HG03039 (cell line): ENCODE data around the gene METTL24.
"Not testable (repeated sequence)": the region's sequence is repeated elsewhere in the genome, so short reads cannot be mapped to it uniquely, and the experiment has no call there.

Experiments used
- ATAC-seq: cut with Tn5 transposase; IDR thresholded peaks from one replicate; pipeline ENCODE4 v1.9.1; 2021; ENCODE audit warnings: mild to moderate bottlenecking, moderate library complexity; ENCODE audit not compliant: unreplicated experiment

Gene METTL24

DNA sequence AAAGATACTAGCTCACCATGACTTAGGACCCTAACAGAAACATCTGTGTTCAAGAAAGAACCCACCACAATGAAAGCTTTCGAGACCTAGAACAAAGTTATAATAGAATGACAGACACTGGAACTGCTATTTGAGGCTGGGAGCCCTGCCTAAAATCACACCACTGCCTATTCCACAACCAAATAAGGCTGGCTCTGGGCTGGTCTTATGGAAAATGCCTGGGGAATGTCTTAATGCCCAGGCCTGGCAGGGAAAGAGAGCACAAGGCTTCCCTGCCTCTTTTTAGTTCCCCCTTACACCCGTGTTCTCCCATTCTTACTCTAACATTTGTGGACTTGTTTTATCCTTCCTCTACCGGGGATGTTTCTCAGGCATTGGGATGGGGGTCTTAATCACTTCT lies 5.6 kb upstream of the METTL24 start:
- ATAC-seq, result no peak

DNA sequence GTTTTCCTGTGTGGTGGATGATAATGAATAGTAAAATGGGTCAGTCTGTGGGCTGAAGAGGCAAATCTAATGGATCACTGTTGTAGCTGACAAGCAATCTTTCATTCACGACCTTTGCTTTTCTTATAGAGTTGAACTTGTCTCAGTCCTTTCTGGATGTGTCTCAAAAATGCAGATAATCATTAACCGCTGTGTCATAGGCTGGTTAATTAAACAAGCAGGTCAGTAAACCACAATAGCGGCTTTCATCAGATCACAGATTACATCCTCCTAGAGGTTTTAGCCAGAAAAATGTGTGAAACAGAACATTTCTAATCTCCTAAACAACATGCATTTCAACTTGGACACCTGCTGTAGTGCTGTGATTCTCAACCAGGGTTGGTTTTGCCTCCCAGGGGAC lies 2.5 kb upstream of the METTL24 start:
- ATAC-seq, result no peak

DNA sequence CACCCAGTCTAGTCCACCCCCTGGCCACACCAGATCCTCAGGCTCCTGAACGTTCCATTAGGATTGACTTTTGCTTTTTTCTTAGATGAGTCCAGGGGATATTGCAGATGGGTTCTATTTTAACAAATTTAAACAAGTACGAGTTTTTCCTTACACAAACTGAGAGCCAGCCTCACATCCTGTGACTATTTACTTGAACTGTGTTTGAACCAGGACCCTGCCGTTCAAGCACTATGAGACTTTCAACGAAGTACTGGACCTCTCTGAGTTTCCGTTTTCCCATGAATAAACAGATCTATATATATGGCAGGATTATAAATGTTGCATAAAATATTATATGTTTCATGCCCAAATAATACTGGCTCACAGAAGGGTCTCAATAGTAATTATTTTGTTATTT lies 1.4 kb upstream of the METTL24 start:
- ATAC-seq, result no peak

DNA sequence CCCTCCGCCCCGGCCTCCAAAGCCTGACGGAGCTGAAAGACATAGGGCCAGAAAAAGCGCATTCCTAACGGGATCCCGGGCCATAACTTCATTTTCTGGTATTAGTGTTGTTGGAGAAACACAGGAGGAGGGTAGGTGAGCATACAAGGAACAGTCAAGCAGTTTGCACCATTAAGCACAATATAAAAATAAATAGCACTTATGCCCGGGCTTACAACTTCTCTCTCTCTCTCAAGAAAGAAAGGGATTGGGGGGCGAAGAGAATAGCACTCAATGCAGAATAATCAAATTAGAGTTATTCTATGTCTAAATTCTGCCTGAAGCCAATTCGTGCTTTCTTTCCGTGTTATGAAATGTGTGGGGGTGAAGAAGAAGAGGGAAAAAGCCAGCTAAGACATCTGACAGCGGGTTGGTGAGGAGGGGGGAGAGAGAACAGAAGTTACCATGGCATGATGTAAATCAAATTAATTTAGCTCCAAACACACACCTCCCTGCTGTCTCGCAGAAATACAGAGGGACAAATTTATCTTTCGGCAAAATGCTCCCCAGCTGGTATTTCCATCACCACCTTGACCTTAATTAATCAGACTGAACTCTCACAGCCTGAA lies 508 bp upstream of the METTL24 start:
- no peak for ATAC-seq

DNA sequence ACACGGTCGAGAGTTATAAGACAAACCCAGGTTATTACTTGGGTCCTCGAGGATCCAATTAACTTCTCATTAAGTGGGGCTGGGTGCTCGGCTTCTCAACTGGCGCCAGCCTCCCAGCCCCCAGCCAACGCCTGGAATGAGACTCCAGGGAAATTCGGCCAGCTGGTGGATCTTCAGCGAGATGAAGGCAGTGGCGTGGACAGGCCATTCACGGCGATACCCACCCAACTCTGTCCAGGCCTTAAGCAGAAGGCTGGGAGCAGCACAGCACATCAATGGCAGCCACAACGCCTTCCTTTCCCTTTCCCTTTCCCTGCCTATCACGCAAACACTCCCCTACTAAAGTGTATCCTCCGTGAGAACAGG lies 868 bp downstream of the METTL24 start:
- no peak for ATAC-seq

DNA sequence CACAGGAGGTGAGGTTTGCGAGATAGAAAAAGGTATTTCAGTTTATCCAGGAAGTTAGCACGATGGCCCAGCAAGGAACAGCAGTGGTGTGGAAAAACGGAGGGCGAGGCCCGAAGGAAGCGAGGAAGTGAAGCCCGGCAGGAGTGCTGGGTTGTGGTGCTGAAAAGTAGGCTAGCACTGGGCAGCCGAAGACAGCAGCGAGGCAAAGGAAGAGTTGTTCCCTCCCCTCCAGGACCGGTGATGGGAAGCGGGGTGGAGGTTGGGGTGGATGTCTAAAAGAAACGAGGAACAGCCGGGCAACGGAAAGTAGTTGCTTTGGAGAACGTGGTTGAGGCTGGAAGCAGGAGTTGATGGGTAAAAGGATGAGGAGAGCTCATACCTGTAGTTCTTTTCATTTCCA lies 1.4 kb downstream of the METTL24 start:
- ATAC-seq, result no peak

DNA sequence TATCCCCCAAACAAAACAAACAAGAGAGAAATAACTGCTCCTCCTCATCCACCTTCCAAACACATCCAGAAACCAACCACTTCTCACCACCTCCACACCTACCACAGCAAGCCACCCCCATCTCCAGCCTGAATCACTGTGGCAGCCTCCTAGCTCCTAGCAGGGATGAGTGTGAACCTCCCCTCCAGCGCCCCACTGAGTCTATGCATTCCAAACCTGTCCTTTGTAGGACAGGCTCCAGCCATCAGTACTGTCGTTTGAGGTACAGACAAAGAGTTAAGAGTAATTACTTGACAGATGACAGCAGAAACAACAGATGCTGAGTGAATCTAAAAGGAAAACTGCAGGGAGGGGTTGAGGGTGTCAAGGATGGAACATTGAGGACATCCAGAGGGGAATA lies 2.4 kb downstream of the METTL24 start:
- ATAC-seq, result no peak

DNA sequence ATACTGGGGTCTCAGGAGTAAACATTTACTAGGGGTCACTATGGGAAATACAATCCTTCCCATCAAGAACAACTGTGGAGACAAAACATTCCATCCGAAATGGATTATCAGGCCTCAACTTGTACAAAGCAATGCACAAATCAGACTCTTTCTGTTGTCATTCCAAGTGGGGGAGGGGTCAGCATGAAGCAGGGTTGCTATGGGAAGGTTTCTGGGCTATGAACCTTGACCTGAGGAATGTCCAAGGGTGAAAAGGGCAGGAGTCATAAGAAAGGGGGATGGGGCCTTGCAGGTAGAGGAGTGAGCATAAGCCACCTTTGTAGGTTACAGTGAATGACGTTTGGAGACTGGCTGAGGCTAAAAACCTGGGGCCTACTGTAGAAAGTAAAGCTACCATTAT lies 3.1 kb downstream of the METTL24 start:
- ATAC-seq, result no peak

DNA sequence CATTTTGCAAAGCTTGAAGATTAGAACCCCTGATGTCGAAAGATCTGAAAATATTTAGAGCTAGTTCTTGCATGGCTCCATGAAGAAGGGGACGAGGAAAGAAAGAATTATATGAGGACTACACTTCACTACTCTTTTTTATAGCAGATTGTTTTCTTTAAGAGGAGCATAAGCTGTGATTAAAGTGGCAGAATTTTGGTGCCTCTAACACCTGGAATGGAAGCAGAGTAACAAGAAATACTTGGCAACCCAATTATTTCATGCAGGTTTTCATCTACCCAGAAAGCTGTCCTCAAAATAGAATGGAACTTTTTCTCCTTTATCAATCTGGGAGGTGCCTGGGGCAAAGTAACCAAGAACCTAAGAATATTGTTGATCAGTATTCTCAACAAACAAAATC lies 4.0 kb downstream of the METTL24 start:
- ATAC-seq, result no peak

DNA sequence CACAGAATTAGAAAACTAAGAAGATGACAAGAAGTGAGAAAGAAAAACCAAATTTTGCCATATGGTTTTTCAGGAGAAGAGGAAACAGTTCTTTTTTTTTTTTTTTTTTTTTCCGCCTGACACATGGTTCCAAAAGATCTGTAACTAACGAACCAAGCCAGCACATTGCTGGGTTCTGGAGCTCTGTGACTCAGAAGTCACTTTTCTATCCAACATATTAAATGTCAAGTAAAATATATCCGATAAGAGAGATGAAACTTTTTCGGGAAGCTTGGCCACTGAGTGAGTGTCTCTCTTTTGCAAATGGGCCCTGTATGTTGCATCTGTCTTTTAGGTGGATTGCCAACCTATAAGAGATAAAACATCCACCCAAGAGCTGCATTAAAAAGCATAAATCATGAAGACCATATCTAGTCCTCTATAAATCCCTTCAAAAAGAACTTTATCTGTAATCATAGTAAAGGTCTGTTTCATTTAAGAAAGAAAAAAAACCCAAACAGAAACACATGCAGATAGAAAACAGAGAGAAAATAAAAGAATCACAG lies 4.6 kb downstream of the METTL24 start:
- ATAC-seq, result no peak

DNA sequence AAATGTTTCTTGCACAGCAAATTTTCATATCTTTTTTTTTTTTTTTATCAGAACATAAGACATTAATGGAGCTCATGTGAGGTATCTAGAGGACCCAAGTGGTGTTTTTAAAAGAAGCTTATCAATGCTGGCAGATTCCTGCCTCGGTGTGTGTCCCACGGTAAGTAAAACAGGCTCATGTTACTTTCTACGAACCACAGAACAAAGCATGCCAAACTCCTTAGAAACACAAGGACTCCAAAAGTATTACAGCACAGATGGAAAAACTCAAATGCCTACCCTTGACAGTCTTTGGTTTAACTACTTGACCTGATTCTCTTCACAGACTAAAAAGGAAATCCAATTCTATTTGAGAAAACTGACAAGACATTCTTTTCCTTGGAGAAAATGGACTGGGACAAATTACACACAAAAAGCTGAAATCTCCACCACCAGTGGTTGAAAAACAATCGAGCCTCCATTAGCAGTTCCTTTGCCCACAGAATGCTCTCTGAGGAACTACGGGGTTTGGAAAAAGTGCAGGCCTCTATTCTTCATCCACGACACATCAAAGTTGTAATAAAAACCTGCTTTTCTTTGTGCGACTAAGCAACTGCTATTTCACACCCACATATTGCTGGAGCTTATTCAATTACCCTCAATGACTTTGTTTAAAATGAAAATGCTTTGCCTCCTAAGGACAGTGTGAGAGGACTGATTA lies 5.4 kb downstream of the METTL24 start:
- no peak for ATAC-seq

DNA sequence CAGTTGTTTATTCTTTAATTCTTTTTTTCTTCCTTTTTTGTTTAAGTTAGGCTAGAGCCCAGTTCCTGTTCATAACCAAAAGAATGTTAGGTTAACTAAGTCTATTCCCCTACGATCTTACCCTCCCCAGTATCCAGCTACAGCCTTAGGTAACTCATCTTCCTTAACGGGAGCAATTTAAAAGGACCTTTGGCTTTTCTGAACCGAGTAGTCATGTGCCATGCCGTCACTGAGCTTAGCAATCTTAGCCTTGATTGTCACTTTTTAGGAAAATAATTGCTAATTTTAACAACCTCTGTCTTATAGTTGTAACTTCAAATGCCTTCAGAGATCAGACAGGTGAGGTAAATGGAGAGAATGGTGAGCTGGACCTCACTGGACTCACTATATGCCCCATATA lies 6.2 kb downstream of the METTL24 start:
- ATAC-seq, result no peak

DNA sequence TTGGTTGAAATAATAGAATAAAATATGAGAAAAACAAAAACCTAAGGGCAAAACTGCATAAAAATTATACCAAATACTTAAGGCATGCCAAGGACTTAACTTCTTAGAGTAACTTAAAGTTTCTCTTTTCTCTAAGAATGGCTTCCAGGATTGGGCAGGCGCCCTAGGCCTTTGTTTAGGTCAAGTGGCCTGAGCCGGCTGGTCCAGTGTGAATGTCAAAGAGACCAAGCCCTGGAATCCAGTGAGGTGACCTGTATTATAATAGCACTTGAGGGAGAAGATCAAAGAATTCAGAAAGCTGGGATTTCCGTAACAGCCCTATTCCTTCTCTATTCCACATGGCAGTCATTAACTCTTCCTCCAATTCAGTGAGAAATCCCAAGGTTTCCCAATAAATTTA lies 6.6 kb downstream of the METTL24 start:
- ATAC-seq, result no peak

DNA sequence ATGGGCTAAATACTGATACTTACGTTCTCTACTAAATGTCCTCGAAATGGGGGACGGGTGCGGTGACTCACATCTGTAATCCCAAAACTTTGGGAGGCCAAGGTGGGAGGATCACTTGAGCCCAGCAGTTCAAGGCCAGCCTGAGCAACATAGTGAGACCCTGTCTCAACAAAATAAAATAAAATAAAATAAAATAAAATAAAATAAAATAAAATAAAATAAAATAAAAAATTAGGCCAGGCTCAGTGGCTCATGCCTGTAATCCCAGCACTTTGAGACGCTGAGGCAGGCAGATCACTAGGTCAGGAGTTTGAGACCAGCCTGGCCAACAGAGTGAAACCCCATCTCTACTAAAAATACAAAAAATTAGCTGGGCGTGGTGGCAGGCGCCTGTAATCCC lies 7.6 kb downstream of the METTL24 start:
- ATAC-seq, result not testable (repeated sequence)

DNA sequence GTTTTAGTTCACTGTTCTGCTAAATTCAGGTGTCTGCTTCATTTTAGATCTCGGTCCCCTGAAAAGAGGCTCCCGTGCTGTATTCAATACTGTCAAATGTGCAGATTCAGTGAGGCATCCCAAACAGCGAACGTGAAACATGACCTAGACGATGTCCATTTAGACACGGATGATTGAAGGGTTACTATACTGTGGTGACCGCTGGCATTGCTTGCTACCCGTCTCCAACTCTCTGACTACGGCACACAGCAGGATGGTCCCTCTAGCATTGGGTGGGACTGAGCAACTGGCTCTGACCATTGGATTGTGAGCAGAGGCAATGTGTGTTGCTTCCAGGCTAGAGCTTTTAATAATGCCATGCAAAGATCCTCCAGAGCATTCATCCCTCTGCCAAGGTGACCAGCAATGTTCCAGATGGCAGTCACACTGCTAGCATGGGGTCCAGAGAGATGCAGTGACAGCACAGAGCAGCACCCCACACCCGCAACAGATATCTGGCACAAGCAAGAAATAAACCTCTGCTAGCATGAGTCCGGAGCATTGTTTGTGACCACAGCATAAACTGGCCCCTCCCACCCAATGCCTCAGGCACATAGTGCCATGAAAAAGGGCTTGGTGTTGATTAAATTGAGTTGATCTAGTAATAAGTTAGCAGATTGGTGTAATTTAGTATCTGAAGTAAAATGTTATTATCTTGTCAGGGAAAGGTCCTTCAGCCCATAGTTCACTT lies 9.0 kb downstream of the METTL24 start:
- no peak for ATAC-seq

DNA sequence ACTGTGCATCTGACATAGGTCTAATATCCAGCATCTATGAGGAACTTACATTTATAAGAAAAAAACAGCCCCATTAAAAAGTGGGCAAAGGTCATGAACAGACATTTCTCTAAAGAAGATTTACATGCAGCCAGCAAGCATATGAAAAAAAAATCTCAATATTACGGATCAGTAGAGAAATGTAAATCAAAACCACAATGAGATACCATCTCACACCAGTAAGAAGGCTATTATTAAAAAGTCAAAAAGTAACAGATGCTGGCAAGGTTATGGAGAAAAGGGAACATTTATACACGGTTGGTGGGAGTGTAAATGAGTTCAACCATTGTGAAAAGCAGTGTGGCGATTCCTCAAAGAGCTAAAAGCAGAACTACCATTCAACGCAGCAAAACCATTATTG lies 13.1 kb downstream of the METTL24 start:
- ATAC-seq, result no peak

DNA sequence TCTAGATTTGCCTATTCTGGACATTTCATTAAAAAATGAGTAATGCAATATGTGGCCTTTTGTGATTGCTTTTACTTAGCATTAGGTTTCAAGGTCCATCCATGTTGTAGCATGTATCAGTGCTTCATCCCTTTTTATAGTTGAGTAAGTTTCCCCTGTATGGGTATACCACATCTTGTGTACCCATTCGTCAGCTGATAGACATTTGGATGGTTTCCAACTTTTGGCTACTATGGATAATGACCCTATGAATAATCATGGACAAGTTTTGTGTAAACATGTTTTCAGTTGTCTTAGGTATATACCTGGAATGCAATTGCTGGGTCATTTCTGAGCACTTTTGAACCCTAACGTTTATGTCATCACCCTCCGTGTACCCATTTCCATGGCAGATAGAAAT lies 15.4 kb downstream of the METTL24 start:
- no peak for ATAC-seq

DNA sequence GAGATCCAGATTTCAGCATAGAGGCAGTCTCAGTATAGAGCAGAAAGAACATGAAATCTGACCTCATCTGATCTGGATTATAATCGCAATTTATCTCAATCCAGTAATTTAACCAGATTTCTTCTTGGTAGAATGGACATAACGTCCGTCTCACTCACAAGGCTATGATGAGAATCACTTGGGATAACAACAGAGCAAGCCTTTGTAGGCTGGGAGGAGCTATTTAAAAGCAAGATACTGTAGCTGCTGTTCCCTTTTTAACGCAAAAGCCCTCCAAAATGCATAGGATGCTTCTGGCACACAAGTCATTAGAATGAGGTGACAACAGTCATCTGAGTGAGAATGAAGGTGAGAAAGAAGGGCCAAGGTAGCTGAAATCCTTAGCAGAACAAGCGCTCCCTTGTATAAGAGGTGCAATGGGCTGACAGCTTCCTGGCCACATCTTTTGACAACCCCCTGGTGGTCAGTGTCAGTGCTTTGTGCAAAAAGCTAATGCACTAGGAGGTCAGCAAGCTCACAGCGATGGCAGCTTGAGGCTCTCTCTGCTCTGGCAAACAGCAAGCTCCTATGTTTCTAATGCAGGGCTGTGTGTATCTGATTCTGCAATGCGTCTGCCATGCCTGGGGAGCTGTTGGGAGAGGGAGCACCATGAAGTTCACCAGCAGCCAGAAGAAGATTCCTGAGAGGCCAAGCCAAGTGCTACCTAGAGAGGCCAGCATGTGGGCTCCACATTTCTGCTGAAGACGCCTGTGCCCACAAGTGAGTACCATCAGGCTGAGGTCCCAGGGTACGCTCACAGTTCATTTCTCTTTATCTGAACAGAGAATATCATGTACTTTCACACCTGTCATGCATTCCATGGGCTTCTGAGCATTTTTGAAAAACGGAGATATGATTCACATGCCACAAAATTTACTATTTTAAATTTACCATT lies 16.2 kb downstream of the METTL24 start:
- ATAC-seq, result no peak

DNA sequence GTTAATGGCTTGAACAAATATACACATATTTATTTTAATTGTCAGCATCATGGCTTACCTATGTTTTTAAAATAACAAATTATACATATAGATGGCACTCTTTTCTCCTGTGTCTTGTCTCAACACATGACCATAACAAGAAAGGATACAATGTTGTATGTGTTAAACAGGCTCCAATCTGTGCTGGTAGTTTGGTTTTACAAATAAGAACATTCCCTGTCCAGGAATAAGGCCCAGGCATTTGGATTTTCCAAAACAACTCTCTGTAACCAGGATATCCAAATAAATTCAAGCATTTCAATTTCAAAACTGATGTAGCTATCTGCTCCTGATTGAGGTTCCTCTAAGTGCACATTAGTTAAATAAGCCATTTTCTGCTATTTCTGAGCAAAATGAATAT lies 17.1 kb downstream of the METTL24 start:
- ATAC-seq, result no peak

DNA sequence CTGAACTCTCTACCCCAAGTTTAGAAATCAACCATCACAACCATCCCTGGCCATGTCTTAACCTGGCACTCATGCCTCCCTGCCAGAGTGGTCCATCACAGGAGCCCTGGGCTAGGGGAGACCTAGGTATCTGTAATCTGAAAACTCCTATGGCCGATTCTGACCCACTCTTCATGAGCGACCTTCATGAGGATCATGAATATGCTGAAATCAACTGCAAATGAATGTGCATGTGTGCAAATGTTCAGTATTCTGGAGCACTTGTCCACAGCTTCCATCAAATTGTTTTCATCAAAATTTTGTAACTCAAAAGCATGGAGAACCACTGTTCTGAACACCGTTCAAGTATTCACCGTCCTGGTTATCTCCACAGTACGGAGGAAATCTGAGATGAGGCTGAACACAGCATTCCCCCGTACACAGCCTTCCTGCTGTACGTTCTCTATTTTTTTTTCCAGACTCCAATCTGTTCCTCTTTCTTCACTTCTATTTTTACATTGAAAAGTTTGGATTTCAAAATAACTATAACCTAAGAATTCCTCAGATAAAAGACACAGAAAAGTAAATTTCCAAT lies 17.7 kb downstream of the METTL24 start:
- ATAC-seq, result no peak
